Activated CD4-positive, alpha-beta T cell treated with anti-CD3 and anti-CD28 coated beads for 48 hours (primary cell): ENCODE measurements around the gene ESPL1.
"Not testable (repeated sequence)": the region's sequence is repeated elsewhere in the genome, so short reads cannot be mapped to it uniquely, and the experiment has no call there.

Experiments
- DNase-seq: peaks from one replicate; pipeline ENCODE4 v3.0.0-alpha.2; 2020

ESPL1 gene

GRCh38 chr12:53265783-53266182 lies 2.3 kb upstream of the ESPL1 start:
- DNase-seq = no peak

- peak; percentile 60 for DNase-seq
These were observed 647 bp upstream of the ESPL1 start for GRCh38 chr12:53267306-53267998.

GRCh38 chr12:53268630-53269562 lies 797 bp downstream of the ESPL1 start:
- DNase-seq = no peak

- no peak for DNase-seq
These were observed 6.3 kb downstream of the ESPL1 start for GRCh38 chr12:53274445-53274844.

- no peak for DNase-seq
These were observed 8.4 kb downstream of the ESPL1 start for GRCh38 chr12:53276511-53276910.

GRCh38 chr12:53277981-53278380 lies 9.9 kb downstream of the ESPL1 start:
- no peak for DNase-seq

GRCh38 chr12:53279283-53279869 lies 11.3 kb downstream of the ESPL1 start:
- no peak for DNase-seq

GRCh38 chr12:53279888-53280498 lies 11.9 kb downstream of the ESPL1 start:
- no peak for DNase-seq

- DNase-seq = no peak
These were observed 18.3 kb downstream of the ESPL1 start for GRCh38 chr12:53286448-53286847.

- DNase-seq = peak; percentile 72
These were observed 19.7 kb downstream of the ESPL1 start for GRCh38 chr12:53287741-53288216.

GRCh38 chr12:53288322-53288721 lies 20.2 kb downstream of the ESPL1 start:
- no peak for DNase-seq

GRCh38 chr12:53289891-53290290 lies 21.8 kb downstream of the ESPL1 start:
- no peak for DNase-seq

GRCh38 chr12:53290661-53291060 lies 22.6 kb downstream of the ESPL1 start:
- DNase-seq = no peak

GRCh38 chr12:53292426-53292825 lies 24.3 kb downstream of the ESPL1 start:
- no peak for DNase-seq

GRCh38 chr12:53295070-53295890 lies 27.2 kb downstream of the ESPL1 start, which contains the start of gene PFDN5:
Gene PFDN5, plus strand, starts transcription at chr12:53295542. Its CDS starts 26 bp downstream, at chr12:53295568.
- peak; percentile 91 for DNase-seq

GRCh38 chr12:53295891-53296219 lies 27.8 kb downstream of the ESPL1 start:
- DNase-seq = no peak

GRCh38 chr12:53297106-53297505 lies 29.0 kb downstream of the ESPL1 start:
- not testable (repeated sequence) for DNase-seq

- DNase-seq = no peak
These were observed 30.1 kb downstream of the ESPL1 start for GRCh38 chr12:53298164-53298563.

- DNase-seq = peak; percentile 51
These were observed 31.0 kb downstream of the ESPL1 start for GRCh38 chr12:53299101-53299453.

- peak; percentile 90 for DNase-seq
These were observed 31.5 kb downstream of the ESPL1 start, which contains the start of gene MYG1 for GRCh38 chr12:53299454-53300180. Gene MYG1, plus strand, starts transcription at chr12:53299695. Its CDS starts 43 bp downstream, at chr12:53299738.

- peak; percentile 37 for DNase-seq
These were observed 32.1 kb downstream of the ESPL1 start for GRCh38 chr12:53300187-53300586.
